Activated CD8-positive, alpha-beta memory T cell treated with anti-CD3 and anti-CD28 coated beads, Interleukin-2, amount 50 U/mL, for 48 hours (primary cell): Measurements from ENCODE around the gene SLC35D1.
"Not testable (repeated sequence)": the region's sequence is repeated elsewhere in the genome, so short reads cannot be mapped to it uniquely, and the experiment has no call there.

Source experiments
- DNase-seq: peaks from one replicate; pipeline ENCODE4 v3.0.0-alpha.2; 2020

Gene SLC35D1

DNA sequence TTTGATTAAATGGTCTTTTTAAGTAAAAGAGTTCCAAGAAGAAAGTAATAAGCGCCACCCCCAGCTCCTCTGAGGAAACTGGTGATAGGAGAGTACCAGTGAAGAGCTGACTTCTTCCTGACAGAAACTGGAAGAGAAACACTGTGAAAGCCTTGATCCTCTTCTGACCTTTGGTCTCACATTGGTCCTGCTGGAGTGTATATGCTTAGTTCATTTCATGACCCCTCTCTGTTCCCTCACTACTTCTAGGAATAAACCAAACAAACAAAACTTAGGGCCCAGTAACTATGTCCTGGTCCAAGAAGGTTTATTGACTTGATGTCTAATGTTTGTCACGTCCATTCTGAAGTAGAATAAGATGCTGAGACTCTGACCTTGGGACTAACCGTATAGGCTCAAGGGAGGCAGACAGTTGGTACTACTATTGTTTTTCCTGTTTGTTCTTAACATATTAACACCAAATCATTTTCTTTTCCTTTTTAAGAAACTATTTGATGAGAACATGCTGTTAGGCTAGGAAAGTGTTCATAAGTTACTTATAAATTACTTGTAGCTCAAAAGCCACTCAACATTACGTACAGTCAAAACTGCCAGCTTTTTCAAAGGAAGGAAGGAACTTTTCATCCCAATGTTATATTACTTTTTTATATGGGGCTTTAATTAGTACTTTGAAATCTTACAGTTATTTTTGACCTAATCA is 71.2 kb downstream of the SLC35D1 start:
- DNase-seq: no peak

DNA sequence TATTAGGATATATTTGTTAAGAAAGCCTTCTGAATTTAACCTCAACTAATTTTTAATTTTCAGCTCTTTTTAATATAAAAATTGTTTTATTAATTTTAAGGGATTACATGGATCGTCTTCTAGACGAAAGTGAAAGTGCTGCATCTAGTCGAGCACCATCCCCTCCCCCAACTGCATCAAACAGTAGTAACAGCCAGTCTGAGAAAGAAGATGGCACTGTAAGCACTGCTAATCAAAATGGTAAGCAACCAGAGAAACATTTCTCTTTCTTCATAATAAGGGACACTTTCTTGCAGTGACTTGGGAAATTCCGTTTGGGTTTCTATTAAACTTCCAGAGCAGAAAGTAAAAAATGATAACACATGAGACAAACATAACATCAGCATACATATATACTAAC is 72.3 kb downstream of the SLC35D1 start:
- no peak for DNase-seq

DNA sequence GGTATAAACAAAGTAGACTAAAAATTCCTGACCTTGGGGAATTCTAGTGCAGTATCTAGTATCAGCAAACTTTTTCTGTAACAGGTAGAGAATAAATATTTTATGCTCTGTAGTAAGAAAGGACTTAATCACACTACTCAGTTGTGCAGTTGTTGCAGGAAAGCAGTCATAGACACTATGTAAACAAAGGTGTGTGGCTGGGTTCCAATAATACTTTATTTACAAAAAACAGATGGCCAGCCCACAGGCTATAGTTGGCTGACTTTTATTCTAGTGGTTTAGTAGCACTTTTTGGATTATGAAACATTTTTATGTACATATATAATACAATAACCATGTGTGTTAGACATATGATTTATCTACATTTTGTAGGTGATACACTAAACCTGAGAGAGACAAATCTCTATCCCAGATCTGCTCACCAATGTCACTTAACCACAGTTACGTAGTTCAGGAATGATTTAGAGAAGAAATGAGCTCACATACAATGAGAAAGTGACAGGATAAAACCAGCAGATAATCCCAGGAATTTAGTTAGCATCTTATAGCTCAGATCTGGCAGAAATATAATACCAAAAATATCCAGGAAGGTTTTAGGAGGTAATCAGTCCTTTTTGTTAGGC is 73.1 kb downstream of the SLC35D1 start:
- DNase-seq: no peak

DNA sequence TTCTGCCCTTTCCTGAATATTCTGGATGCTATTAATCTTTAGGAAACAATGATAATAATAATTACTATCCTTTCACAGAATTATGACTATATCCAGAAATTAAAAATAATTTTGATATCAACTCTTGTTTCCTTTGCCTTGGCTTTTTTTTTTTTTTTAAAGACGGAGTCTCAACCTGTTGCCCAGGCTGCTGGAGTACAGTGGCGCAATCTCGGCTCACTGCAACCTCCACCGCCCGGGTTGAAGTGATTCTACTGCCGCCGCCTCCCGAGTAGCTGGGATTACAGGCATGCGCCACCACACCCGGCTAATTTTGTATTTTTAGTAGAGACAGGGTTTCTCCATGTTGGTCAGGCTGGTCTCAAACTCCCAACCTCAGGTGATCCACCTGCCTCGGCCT is 74.3 kb downstream of the SLC35D1 start:
- not testable (repeated sequence) for DNase-seq

DNA sequence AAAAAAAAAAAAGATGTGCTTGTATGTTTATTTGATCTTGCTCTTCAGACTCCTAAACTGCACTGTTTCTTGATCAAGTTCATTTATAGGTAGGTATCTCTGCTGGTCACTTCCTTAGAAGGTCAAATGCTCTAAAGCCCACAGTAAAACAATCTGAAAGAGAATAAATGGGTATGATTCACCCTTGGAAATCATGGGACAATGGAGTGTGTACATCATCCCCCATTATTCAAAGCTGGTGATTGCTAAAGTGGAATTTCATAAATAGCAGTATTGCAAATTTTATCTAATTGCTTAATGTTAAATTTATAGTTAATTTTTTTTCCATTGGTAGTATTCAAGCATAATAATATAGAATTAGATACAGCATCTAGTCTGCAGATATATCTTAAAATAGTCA is 75.7 kb downstream of the SLC35D1 start:
- no peak for DNase-seq

DNA sequence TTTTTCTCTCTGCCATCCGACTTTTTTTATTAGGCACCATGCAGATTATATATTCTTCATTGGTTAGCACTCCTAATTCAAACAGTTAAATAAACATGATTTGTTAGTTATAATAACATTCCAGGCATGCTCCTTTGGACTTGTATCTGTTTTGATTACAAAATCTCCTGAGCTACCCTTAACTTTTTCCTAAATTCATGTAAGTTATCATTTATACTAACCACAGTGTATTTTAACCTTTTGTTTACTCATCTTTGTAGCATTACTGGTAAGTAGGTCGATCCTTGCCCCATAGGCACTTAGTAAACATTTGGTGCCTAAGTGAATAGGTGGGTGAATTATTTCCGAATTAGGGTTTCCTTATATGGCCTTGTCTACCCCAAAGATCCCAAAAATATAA is 85.4 kb downstream of the SLC35D1 start:
- DNase-seq: no peak

DNA sequence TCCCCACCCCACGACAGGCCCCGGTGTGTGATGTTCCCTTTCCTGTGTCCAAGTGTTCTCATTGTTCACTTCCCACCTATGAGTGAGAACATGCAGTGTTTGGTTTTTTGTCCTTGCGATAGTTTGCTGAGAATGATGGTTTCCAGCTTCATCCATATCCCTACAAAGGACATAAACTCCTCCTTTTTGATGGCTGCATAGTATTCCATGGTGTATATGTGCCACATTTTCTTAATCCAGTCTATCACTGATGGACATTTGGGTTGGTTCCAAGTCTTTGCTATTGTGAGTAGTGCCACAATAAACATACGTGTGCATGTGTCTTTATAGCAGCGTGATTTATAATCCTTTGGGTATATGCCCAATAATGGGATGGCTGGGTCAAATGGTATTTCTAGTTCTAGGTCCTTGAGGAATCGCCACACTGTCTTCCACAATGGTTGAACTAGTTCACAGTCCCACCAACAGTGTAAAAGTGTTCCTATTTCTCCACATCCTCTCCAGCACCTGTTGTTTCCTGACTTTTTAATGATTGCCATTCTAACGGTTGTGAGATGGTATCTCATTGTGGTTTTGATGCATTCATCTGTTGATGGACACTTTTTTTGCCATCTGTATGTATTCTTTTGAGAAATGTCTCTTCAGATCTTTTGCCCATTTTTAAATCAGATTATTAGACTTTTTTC is 87.6 kb downstream of the SLC35D1 start:
- DNase-seq: not testable (repeated sequence)

DNA sequence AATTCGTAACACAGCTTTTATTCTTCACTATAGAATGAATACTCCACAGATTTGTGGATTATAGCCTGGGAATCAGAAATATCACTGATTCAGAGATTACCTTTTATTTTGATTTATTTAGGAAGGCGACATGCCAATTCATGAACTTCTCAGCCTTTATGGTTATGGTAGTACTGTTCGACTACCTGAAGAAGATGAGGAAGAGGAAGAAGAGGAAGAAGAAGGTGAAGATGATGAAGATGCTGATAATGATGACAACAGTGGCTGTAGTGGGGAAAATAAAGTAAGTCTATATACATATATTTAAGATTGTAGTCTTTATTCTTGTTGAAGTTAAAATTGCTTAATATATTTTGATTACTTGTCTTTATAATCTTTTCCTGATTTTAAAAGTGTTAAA is 96.0 kb downstream of the SLC35D1 start:
- no peak for DNase-seq

DNA sequence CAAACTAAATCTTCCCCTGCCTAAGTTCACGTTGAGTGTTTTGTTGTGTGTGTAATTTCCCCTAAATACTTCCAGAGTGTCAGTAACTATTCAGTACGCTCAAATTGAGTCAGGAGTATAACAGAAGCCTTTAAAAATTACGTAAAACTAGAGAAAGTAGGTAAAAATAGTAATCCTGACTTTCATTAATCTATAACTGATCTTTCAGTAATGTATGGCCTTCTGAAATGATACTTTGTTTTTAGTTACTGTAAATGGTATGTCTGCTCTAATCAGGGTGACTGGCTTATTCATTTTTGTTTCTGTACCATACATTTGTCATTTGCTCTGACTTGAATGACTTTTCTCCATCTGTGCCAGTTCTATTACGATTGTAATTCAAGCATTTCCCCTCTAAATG is 99.7 kb downstream of the SLC35D1 start:
- DNase-seq: no peak

DNA sequence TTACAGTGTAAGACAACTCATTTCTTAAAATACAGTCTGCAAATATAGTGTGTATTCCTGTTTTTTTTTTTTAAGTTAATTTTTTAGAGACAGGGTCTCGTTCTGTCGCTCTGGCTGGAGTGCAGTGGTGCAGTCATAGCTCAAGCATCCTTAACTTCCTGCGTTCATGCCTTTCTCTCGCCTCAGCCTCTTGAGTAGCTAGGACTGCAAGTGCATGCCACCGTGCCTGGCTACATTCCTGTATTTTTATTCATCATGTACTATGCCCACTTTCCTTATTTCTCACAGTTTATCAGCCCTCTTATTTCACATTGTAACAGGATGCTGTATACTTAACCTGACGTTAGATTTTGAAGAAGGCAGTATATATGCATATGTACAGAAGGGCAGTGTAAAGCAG is 102.4 kb downstream of the SLC35D1 start:
- DNase-seq: no peak
